ENCODE data around the gene TAMM41.

DNA sequence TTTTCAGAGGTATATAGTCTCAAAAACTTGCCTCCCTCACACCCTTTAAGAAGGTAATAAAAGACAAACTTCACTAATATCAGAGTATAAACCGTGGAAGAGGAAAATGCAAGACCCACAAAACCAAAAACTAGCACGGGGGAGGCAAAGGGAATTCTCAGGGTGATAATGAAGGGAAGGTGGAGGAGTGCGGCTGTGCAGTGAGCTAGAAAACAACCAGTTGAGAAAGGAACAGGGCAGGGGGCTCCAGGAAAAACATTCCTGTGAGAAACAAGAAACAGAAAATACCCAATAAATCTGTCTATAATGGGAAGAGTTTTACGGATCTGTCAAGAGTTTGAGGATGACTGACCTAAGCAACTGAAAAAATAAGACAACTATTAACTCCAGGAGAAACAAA, 31.6 kb downstream of the TAMM41 start:
- TF ChIP-seq ZNF138 (tag by site-specific recombination; IDR thresholded peaks at IDR 0.05; ENCODE audit: borderline replicate concordance): no peak
- no peak for TF ChIP-seq BCL11A (tag by site-specific recombination; IDR thresholded peaks at IDR 0.05; ENCODE audit: low read depth)

Data from HEK293 (cell line).